Ectodermal cell (in vitro differentiated cells): ENCODE measurements around the gene FAM117B.
"Not testable (repeated sequence)": the region's sequence is repeated elsewhere in the genome, so short reads cannot be mapped to it uniquely, and the experiment has no call there.

Source experiments
- H3K27ac ChIP-seq: 2 replicates; pipeline ENCODE4 v1.7.0; 2013; ENCODE audit warnings: mild to moderate bottlenecking, low read depth, low read length; ENCODE audit not compliant: insufficient read depth, poor library complexity, severe bottlenecking
- H3K27me3 ChIP-seq: 2 replicates; pipeline ENCODE4 v1.7.0; 2013; ENCODE audit warnings: mild to moderate bottlenecking, low read length; ENCODE audit not compliant: insufficient read depth, control insufficient read depth, poor library complexity, severe bottlenecking
- H3K36me3 ChIP-seq: one replicate; pipeline ENCODE4 v1.7.0; 2013; ENCODE audit warnings: low read length; ENCODE audit not compliant: control insufficient read depth, insufficient read depth
- H3K4me1 ChIP-seq: one replicate; pipeline ENCODE4 v1.7.0; 2013; ENCODE audit warnings: low read length; ENCODE audit not compliant: control insufficient read depth, insufficient read depth
- H3K4me3 ChIP-seq: 2 replicates; pipeline ENCODE4 v1.7.0; 2013; ENCODE audit warnings: low read depth, low read length, control low read depth; ENCODE audit not compliant: insufficient read depth
- H3K9me3 ChIP-seq: 2 replicates; pipeline ENCODE4 v1.7.0; 2013; ENCODE audit warnings: mild to moderate bottlenecking, low read length, moderate library complexity; ENCODE audit not compliant: control insufficient read depth
- WGBS, 2 experiments: methylation state at CpG; one replicate each; pipeline ENCODE4 v1.1.7; 2013; ENCODE audit warnings: missing lambda C conversion rate in 2 of 2; 5-methylcytosine and 5-hydroxymethylcytosine counted together

The FAM117B gene

DNA sequence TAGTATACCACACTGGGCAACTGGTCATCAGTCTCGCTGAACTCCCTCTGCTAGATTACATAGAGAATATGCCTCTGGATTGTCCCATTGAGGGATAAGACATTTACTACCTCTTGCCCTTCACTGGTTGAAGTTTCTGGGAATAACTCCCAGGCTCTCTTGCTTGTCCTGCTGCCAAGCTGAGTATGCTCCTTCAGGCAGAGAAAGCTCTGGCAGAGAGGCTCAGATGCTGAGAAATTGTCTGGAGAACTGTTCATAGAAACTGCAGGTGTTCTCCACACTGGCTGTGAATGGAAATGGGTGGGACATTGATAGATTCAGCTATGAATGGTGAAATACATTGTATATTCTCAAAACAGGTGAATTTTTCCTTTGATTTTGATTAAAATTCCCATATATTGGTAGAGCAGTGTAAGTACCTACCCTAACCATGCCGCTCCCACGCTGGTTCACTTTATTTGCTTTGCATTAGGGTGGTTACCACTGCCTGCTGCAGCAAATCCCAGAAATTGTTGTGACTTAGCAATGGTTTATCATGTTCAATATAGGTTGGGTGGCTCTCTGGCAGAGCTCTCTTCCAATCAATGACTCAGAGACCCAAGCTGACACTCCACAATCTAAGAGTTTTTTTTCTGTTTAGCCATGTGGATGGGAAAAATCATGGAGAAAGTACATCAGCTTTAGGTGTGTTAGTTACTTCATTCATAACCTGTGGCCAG, 36.7 kb downstream of the FAM117B start:
- Histone ChIP-seq H3K9me3 (no peaks in the 10 kb centered on the region), H3K4me1 (no peaks in the 10 kb centered on the region), H3K27ac (no peak overlapping the region), H3K36me3 (no peaks in the 10 kb centered on the region), H3K4me3 (no peak overlapping the region), H3K27me3 (no peaks in the 10 kb centered on the region)
- WGBS, 2 experiments: 99 to 100% methylated on average over 3 of the region's 3 CpGs

DNA sequence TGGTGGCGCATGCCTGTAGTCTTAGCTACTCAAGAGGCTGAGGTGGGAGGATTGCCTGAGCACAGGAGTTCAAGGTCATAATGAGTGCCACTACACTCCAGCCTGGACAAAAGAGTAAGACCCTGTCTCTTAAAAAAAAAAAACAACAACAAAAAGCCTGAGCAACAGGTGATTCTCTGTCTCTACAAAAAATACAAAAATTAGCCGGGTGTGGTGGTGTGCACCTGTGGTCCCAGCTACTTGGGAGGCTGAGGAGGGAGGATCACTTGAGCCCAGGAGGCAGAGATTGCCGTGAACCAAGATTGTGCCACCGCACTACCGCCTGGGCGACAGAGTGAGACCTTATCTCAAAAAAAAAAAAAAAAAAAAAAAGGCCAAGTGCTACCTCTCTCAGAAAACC, 40.3 kb downstream of the FAM117B start:
- not testable (repeated sequence) for H3K4me1 ChIP-seq, H3K9me3 ChIP-seq, H3K36me3 ChIP-seq, H3K27ac ChIP-seq, H3K27me3 ChIP-seq, H3K4me3 ChIP-seq
- WGBS, 2 experiments: 93% methylated on average over 6 of the region's 6 CpGs

DNA sequence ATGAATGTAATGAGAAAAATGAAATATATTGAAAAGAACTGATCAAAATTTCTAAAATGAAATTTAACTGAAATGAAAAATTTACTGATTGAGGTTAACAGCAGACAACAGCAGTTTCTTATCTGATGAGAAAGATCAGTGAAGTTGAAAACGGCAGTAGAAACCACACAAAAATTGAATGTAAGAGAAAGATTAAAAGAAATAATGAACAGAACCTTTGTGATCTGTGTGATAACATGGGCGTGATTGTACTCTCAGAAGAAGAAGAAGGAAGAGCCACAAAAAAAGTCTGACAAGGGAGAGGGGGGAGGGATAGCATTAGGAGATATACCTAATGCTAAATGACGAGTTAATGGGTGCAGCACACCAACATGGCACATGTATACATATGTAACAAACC, 45.2 kb downstream of the FAM117B start:
- no peaks in the 10 kb centered on the region for H3K9me3 ChIP-seq
- WGBS, 2 experiments: 92 to 97% methylated on average over 2 of the region's 3 CpGs
- H3K4me3 ChIP-seq: no peak overlapping the region
- no peak overlapping the region for H3K27ac ChIP-seq
- H3K27me3 ChIP-seq: no peaks in the 10 kb centered on the region
- H3K36me3 ChIP-seq: no peaks in the 10 kb centered on the region
- H3K4me1 ChIP-seq: no peaks in the 10 kb centered on the region

DNA sequence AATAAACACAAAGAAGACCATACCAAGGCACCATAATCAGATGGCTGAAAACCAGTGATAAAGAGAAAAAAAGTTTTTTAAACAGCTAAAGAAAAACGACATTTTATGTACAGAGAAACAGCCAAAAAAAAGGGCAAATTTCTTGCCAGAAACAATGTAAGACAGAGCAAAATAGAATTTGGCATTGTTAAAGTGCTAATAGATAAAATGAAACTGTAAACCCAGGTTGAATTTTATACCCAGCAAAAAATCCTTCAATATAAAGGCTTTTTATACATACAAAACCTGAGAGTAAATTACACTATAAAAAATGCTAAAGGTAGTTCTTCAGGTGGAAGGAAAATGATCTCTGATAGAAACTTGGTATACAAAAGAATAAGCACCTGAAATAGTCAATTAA, 45.7 kb downstream of the FAM117B start:
- H3K4me3 ChIP-seq: no peak overlapping the region
- H3K27me3 ChIP-seq: no peaks in the 10 kb centered on the region
- H3K36me3 ChIP-seq: no peaks in the 10 kb centered on the region
- WGBS, 2 experiments: 100% methylated on average over 1 of the region's 1 CpG
- no peaks in the 10 kb centered on the region for H3K4me1 ChIP-seq
- no peak overlapping the region for H3K27ac ChIP-seq
- no peaks in the 10 kb centered on the region for H3K9me3 ChIP-seq

DNA sequence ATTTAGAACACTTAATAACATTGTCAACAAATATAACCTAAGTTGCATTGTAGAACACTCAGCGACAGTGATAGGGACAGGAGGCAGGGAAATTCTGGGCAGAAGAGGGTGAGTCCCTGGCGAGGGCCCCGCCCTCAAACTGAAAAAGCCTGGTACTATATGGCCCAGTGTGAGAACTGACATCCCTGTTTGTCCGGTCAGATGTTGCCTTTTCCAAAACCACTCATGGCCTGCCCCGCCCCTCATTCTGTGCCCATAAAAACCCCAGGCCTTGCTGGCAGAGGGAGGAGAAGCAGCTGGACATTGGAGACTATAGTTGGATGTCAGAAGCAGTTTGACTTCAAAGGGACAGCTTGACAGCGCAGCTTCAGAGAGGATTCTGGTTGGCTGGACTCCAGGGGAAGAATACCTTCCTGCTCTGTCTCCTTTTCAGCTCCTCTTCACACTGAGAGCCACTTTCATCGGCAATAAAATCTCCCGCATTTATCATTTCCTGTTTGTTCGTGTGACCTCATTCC, 47.0 kb downstream of the FAM117B start:
- no peaks in the 10 kb centered on the region for H3K27me3 ChIP-seq
- no peak overlapping the region for H3K27ac ChIP-seq
- no peak overlapping the region for H3K4me3 ChIP-seq
- H3K36me3 ChIP-seq: no peaks in the 10 kb centered on the region
- WGBS, 2 experiments: 86 to 88% methylated on average over 9 of the region's 9 CpGs
- no peaks in the 10 kb centered on the region for H3K4me1 ChIP-seq
- no peaks in the 10 kb centered on the region for H3K9me3 ChIP-seq

DNA sequence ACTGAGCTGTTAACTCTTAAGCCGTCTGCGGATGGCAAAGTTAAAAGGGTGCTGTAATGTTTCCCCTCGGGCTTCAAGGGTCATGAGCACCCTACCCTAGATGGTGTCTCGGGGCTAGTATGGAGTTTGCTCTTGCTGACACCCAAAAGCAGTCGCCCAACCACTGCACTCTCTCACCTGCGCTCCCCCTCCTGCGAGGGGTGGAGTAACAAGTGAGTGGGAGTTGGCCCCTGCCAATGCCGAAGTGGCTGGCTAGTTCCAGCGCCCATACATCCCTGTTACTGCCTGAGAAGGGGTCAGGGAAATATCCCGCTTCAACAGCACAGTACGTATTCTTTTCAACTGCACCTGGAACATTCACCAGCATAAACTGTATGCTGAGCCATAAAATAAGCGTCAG, 47.5 kb downstream of the FAM117B start:
- Histone ChIP-seq H3K9me3 (no peaks in the 10 kb centered on the region), H3K27ac (no peak overlapping the region), H3K4me3 (no peak overlapping the region), H3K36me3 (no peaks in the 10 kb centered on the region), H3K27me3 (no peaks in the 10 kb centered on the region), H3K4me1 (no peaks in the 10 kb centered on the region)
- 86 to 88% methylated on average over 11 to 12 of the region's 12 CpGs for WGBS, 2 experiments

DNA sequence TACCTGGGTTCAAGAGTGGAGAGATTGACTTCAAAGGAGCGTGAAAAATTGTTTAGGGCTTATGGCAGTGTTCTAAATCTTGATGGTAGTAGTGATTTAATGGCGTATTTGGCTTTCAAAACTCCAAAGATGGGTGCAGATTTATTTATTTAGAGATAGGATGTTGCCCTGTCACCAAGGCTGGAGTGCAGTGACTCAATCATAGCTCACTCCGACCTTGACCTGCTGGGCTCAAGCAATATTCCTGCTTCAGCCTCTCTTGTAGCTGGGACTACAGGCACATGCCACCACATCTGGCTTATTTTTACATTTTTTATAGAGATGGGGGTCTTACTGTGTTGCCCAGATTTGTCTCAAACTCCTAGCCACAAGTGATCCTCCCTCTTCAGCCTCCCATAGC, 52.5 kb downstream of the FAM117B start:
- H3K27me3 ChIP-seq: no peaks in the 10 kb centered on the region
- no peak overlapping the region for H3K4me3 ChIP-seq
- H3K9me3 ChIP-seq: no peaks in the 10 kb centered on the region
- H3K27ac ChIP-seq: no peak overlapping the region
- no peaks in the 10 kb centered on the region for H3K4me1 ChIP-seq
- WGBS, 2 experiments: 95% methylated on average over 3 of the region's 3 CpGs
- no peaks in the 10 kb centered on the region for H3K36me3 ChIP-seq

DNA sequence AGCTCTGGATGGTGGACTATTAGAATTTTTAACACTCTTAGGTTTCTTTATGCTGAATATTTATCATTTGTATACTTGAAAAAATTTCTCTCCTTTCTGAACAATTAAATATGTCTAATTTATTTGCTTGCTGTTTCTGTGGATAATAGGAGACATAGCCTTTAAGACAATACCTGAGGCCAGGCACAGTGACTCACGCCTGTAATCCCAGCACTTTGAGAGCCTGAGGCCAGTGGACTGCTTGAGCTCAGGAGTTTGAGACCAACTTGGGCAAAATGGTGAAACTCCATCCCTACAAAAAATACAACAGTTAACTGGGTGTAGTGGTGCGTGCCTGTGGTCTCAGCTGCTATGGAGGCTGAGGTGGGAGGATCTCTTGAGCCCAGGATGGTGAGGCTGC, 54.7 kb downstream of the FAM117B start:
- H3K4me3 ChIP-seq: no peak overlapping the region
- no peaks in the 10 kb centered on the region for H3K27me3 ChIP-seq
- no peak overlapping the region for H3K27ac ChIP-seq
- no peaks in the 10 kb centered on the region for H3K36me3 ChIP-seq
- H3K9me3 ChIP-seq: no peaks in the 10 kb centered on the region
- WGBS, 2 experiments: 88 to 94% methylated on average over 2 of the region's 2 CpGs
- no peaks in the 10 kb centered on the region for H3K4me1 ChIP-seq

DNA sequence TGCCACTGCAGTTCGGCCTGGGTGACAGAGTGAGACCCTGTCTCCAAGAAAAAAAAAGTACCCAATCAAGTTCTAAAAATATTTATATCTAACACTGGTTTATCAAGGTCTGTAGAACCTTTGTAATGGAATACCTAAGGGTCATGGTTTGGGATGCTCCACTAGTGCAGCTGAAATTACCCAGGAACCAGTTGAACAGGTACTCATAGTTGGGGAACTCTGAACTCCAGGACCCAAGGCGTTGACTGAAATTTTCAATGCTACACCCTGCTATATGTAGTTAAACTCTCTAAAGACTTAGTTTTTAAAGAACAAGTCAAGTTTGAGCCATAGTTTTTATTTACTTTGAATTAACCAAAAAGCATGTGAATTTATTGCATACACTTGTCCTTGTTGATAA, 55.1 kb downstream of the FAM117B start:
- Histone ChIP-seq H3K27ac (no peak overlapping the region), H3K27me3 (no peaks in the 10 kb centered on the region), H3K9me3 (no peaks in the 10 kb centered on the region), H3K4me3 (no peak overlapping the region), H3K4me1 (no peaks in the 10 kb centered on the region), H3K36me3 (no peaks in the 10 kb centered on the region)
- 88 to 100% methylated on average over 2 of the region's 2 CpGs for WGBS, 2 experiments

DNA sequence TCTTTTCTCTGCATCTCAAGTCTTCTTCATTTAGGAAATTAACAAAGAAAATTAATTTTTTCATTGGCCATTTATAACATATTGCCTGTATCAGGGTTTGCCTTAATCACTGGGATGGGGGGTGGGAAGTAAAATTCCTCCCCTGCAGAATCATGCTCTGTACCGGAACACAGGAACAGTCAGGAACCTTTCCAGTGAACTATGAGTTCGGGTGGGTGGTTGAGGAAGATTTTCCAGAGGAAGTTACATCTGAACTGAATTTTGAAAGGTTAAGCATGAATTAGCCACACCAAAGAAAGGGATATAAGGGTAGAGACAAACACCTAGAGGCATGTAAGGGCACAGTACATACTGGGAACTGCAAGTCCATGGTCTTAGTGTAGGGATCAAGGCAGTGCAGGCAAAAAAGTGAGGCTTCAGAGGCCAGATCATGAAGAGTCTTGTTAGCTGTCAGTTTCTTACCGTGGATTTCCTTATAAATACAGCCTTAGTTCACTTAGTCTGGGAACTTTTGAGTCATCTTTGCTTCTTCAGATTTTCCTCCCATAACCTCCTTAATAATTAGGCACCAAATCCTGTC, 55.6 kb downstream of the FAM117B start:
- no peaks in the 10 kb centered on the region for H3K4me1 ChIP-seq
- no peaks in the 10 kb centered on the region for H3K36me3 ChIP-seq
- H3K9me3 ChIP-seq: no peaks in the 10 kb centered on the region
- no peak overlapping the region for H3K27ac ChIP-seq
- WGBS, 2 experiments: 95 to 97% methylated on average over 3 of the region's 3 CpGs
- no peak overlapping the region for H3K4me3 ChIP-seq
- H3K27me3 ChIP-seq: no peaks in the 10 kb centered on the region
